H1 (cell line): ENCODE measurements around the gene RNF32. TPM values are rescaled to one million over a fixed set of nuclear protein-coding genes. Genes with fewer than 3 reads are reported as not detected.
"Not testable (repeated sequence)": the region's sequence is repeated elsewhere in the genome, so short reads cannot be mapped to it uniquely, and the experiment has no call there.

ENCODE experiments used
- CTCF ChIA-PET: fragments of 300-600 bp; sonication (Branson Sonifier 250); formaldehyde crosslinking; loops from one replicate; lab custom pipeline; 2021; ENCODE audit not compliant: partially characterized antibody; lab: Charles Lee
- POLR2A ChIA-PET: fragments of 300-600 bp; sonication (Branson Sonifier 250); formaldehyde crosslinking; loops from one replicate; lab custom pipeline; 2021; ENCODE audit warnings: inconsistent platforms; ENCODE audit not compliant: partially characterized antibody; lab: Charles Lee
- DNase-seq, 2 experiments: peaks; one replicate each; pipeline versions ENCODE4 v3.0.0 to v3.0.0-alpha.2; 2010 to 2022; ENCODE audit warnings: low spot score in 2 of 2, low read depth in 1 of 2, mixed read lengths in 1 of 2
- FAIRE-seq: peaks from 2 replicates; lab custom pipeline; 2011; peaks lifted over from hg19 to GRCh38; lab: Jason Lieb, UNC
- H2AFZ ChIP-seq: 2 replicates; pipeline ENCODE4 v1.8.1; 2012; ENCODE audit warnings: low read length, inconsistent platforms
- H2AK5ac ChIP-seq: 2 replicates; pipeline ENCODE4 v1.6.1; 2013; ENCODE audit warnings: low read depth, low read length
- H2BK120ac ChIP-seq: replicated peaks from 2 replicates; pipeline ENCODE3; 2013; ENCODE audit warnings: low read depth, low read length, inconsistent platforms
- H2BK12ac ChIP-seq: 2 replicates; pipeline ENCODE4 v1.6.1; 2013; ENCODE audit warnings: low read depth, low read length
- H2BK15ac ChIP-seq: 2 replicates; pipeline ENCODE4 v1.6.1; 2013; ENCODE audit warnings: low read length
- H2BK20ac ChIP-seq: 2 replicates; pipeline ENCODE4 v1.6.1; 2013; ENCODE audit warnings: low read length
- H2BK5ac ChIP-seq: 2 replicates; pipeline ENCODE4 v1.6.1; 2013; ENCODE audit warnings: low read depth, low read length
- H3K14ac ChIP-seq: 2 replicates; pipeline ENCODE4 v1.6.1; 2013; ENCODE audit warnings: inconsistent platforms; ENCODE audit not compliant: insufficient read length
- H3K18ac ChIP-seq: 2 replicates; pipeline ENCODE4 v1.6.1; 2013; ENCODE audit warnings: low read length; ENCODE audit errors: extremely low read depth
- H3K23ac ChIP-seq: 2 replicates; pipeline ENCODE4 v1.6.1; 2013; ENCODE audit warnings: inconsistent platforms; ENCODE audit not compliant: insufficient read length
- H3K23me2 ChIP-seq: 2 replicates; pipeline ENCODE4 v1.6.1; 2013; ENCODE audit warnings: low read depth, low read length
- H3K27ac ChIP-seq: 2 replicates; pipeline ENCODE4 v1.6.1; 2011; ENCODE audit warnings: low read depth, low read length, inconsistent platforms
- H3K27me3 ChIP-seq, 4 experiments: replicated peaks in 1 of 4; 1 replicate in 1 of 4; 2 replicates in 3 of 4; pipeline versions ENCODE4 v1.6.1 to v1.8.1; 2011 to 2013; ENCODE audit warnings: low read length in 3 of 4, mild to moderate bottlenecking in 3 of 4, inconsistent platforms in 2 of 4, mixed read lengths in 2 of 4, moderate library complexity in 1 of 4; ENCODE audit not compliant: control insufficient read depth in 3 of 4, insufficient read depth in 3 of 4; ENCODE audit errors: extremely low read depth in 1 of 4
- H3K36me3 ChIP-seq, 4 experiments: 2 replicates each; pipeline versions ENCODE4 v1.6.1 to v1.8.1; 2011 to 2013; ENCODE audit warnings: mild to moderate bottlenecking in 4 of 4, low read length in 3 of 4, moderate library complexity in 2 of 4, control low read depth in 1 of 4, inconsistent platforms in 1 of 4; ENCODE audit not compliant: insufficient read depth in 4 of 4, control insufficient read depth in 2 of 4
- H3K4ac ChIP-seq: replicated peaks from 2 replicates; pipeline ENCODE3; 2013; ENCODE audit warnings: low read length, low read depth, mixed read lengths, inconsistent platforms; ENCODE audit not compliant: insufficient read length
- H3K4me1 ChIP-seq, 4 experiments: replicated peaks in 1 of 4; 1 replicate in 1 of 4; 2 replicates in 3 of 4; pipeline versions ENCODE4 v1.6.1 to v1.8.1; 2011 to 2013; ENCODE audit warnings: low read length in 3 of 4, inconsistent platforms in 2 of 4, mixed read lengths in 1 of 4; ENCODE audit not compliant: insufficient read depth in 4 of 4, control insufficient read depth in 3 of 4
- H3K4me2 ChIP-seq, 2 experiments: 2 replicates each; pipeline versions ENCODE4 v1.6.1 to v1.8.1; 2011 to 2013; ENCODE audit warnings: low read depth in 2 of 2, low read length in 2 of 2, control low read depth in 1 of 2, inconsistent platforms in 1 of 2, mild to moderate bottlenecking in 1 of 2; ENCODE audit not compliant: insufficient read depth in 1 of 2
- H3K4me3 ChIP-seq, 4 experiments: fragments of 200-600, 300-600 bp in 1 of 4; sonication (generic), shearing (Covaris generic), sonication (Bioruptor Twin) in 1 of 4; 2 replicates each; pipeline versions ENCODE4 v1.5.1 to v1.8.1; 2011 to 2016; ENCODE audit warnings: low read length in 4 of 4, low read depth in 3 of 4, control low read depth in 2 of 4, inconsistent platforms in 2 of 4, mild to moderate bottlenecking in 2 of 4, mixed read lengths in 1 of 4, moderate library complexity in 1 of 4; ENCODE audit not compliant: insufficient read depth in 2 of 4; ENCODE audit errors: extremely low read depth in 1 of 4
- H3K56ac ChIP-seq: replicated peaks from 2 replicates; pipeline ENCODE3; 2013; ENCODE audit warnings: low read depth, mild to moderate bottlenecking, mixed read lengths, low read length, inconsistent platforms; ENCODE audit not compliant: insufficient read length
- H3K79me1 ChIP-seq: 2 replicates; pipeline ENCODE4 v1.6.1; 2013; ENCODE audit warnings: low read depth, low read length, control low read depth
- H3K79me2 ChIP-seq, 2 experiments: 2 replicates each; pipeline versions ENCODE4 v1.6.1 to v1.8.1; 2012 to 2013; ENCODE audit warnings: low read length in 2 of 2, mild to moderate bottlenecking in 2 of 2, inconsistent platforms in 1 of 2; ENCODE audit not compliant: insufficient read depth in 2 of 2, control insufficient read depth in 1 of 2
- H3K9ac ChIP-seq, 4 experiments: replicated peaks in 1 of 4; 1 replicate in 1 of 4; 2 replicates in 3 of 4; pipeline versions ENCODE4 v1.6.1 to v1.8.1; 2011 to 2013; ENCODE audit warnings: low read depth in 3 of 4, low read length in 3 of 4, control low read depth in 2 of 4, mild to moderate bottlenecking in 2 of 4, moderate library complexity in 2 of 4, inconsistent platforms in 1 of 4; ENCODE audit errors: extremely low read depth in 1 of 4
- H3K9me3 ChIP-seq, 2 experiments: 2 replicates each; pipeline versions ENCODE4 v1.6.1 to v1.8.1; 2012 to 2013; ENCODE audit warnings: mild to moderate bottlenecking in 2 of 2, moderate library complexity in 2 of 2, control low read depth in 1 of 2, inconsistent platforms in 1 of 2, low read depth in 1 of 2, low read length in 1 of 2, mixed read lengths in 1 of 2; ENCODE audit not compliant: insufficient read depth in 2 of 2
- H4K20me1 ChIP-seq, 2 experiments: replicated peaks in 1 of 2; 2 replicates each; pipeline versions ENCODE3 to v1.8.1; 2011 to 2013; ENCODE audit warnings: inconsistent platforms in 2 of 2, low read length in 2 of 2, mild to moderate bottlenecking in 1 of 2; ENCODE audit not compliant: insufficient read depth in 2 of 2, control insufficient read depth in 1 of 2
- H4K5ac ChIP-seq: 2 replicates; pipeline ENCODE4 v1.6.1; 2013; ENCODE audit warnings: low read length, low read depth, mixed read lengths, inconsistent platforms; ENCODE audit not compliant: insufficient read length
- H4K8ac ChIP-seq: 2 replicates; pipeline ENCODE4 v1.8.0; 2013; ENCODE audit warnings: mild to moderate bottlenecking, moderate library complexity, low read length, inconsistent platforms; ENCODE audit not compliant: insufficient read depth; ENCODE audit errors: extremely low read depth
- H4K91ac ChIP-seq: replicated peaks from 2 replicates; pipeline ENCODE3; 2013; ENCODE audit warnings: low read length, mixed read lengths, inconsistent platforms; ENCODE audit not compliant: insufficient read length
- WGBS, 2 experiments: shearing (Covaris generic) in 1 of 2; methylation state at CpG; one replicate each; pipeline versions ENCODE4 v1.1.6 to v1.1.7; 2013 to 2015; ENCODE audit warnings: low lambda C conversion rate in 2 of 2, mixed read lengths in 2 of 2, inconsistent platforms in 1 of 2, low coverage in 1 of 2, missing lambda C conversion rate in 1 of 2; ENCODE audit not compliant: insufficient replicate concordance in 2 of 2, insufficient coverage in 1 of 2, insufficient read length in 1 of 2; ENCODE audit errors: extremely low coverage in 1 of 2, missing lambda C conversion rate in 1 of 2; 5-methylcytosine and 5-hydroxymethylcytosine counted together
- polyA plus RNA-seq, 7 experiments: library from polyadenylated mRNA; depleted of rRNA in 3 of 7; stranded (reverse) in 5 of 7; unstranded in 2 of 7; fragments of >200 nt in 5 of 7; fragments of 200-250 nt in 2 of 7; gene quantifications; 1 replicate in 5 of 7; 2 replicates in 1 of 7; 4 replicates in 1 of 7; pipeline versions ENCODE4 v1.2.1 to v1.2.3, GENCODE V29; 2011 to 2013; ENCODE audit warnings: missing spikeins in 2 of 7, mixed read lengths in 2 of 7
- total RNA-seq: library from RNA; stranded (reverse); fragmentation: NEBNext Ultra II Directional; extraction: Animal tissue kit (Norgen Biotek cat#: 25700); gene quantifications from 2 replicates; pipeline ENCODE4 v1.2.1, GENCODE V29; 2021

Gene RNF32
- total and polyA plus RNA-seq, 2 of the 8 experiments (the other 6 are each of a cell fraction or from before 2014, with no cell fraction given), result 0.48 to 1.2 TPM

DNA sequence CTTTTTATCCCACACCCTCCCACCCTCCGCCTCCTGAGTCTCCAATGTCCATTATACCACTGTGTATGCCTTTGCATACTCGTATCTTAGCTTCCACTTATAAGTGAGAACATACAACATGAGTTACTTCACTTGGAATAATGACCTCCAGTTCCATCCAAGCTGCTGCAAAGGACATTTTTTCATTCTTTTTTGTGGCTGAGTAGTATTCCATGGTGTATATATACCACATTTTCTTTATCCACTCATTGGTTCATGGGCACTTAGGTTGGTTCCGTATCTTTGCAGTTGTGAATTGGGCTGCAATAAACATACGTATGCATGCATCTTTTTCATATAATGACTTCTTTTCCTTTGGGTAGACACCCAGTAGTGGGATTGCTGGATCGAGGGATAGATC, 6.8 kb downstream of the RNF32 start:
- H3K56ac ChIP-seq, H4K91ac ChIP-seq, H3K36me3 ChIP-seq, H3K79me1 ChIP-seq, H3K4ac ChIP-seq, H4K8ac ChIP-seq, H3K9me3 ChIP-seq, H2BK20ac ChIP-seq, H3K27me3 ChIP-seq, H3K4me3 ChIP-seq, H3K9ac ChIP-seq, POLR2A ChIA-PET, H2BK12ac ChIP-seq, H2BK120ac ChIP-seq, H3K14ac ChIP-seq, H2AK5ac ChIP-seq, H3K4me2 ChIP-seq, DNase-seq, H2AFZ ChIP-seq, H3K23ac ChIP-seq, H3K18ac ChIP-seq, FAIRE-seq, H3K23me2 ChIP-seq, H3K79me2 ChIP-seq, H2BK5ac ChIP-seq, H4K5ac ChIP-seq, H2BK15ac ChIP-seq, H3K27ac ChIP-seq, H3K4me1 ChIP-seq, H4K20me1 ChIP-seq: not testable (repeated sequence)
- 83% methylated on average over 5 of the region's 5 CpGs; no CpG with 5 or more reads in 1 of the 2 experiments for WGBS, 2 experiments
- CTCF ChIA-PET, result interaction anchor here (0.6 to 1.3 kb wide), 2 partner anchors 42 to 659 kb away, joined by 3 read pairs; no protein-coding TSS in a partner anchor
